Neural progenitor cell (in vitro differentiated cells): ENCODE results near the gene C12orf42.

Experiments
- CTCF ChIP-seq: fragments of 200-600 bp; sonication (generic); IDR thresholded peaks from 2 replicates; pipeline ENCODE4 v1.5.1; 2017; ENCODE audit warnings: antibody characterized with exemption, mild to moderate bottlenecking
- EZH2 ChIP-seq: fragments of 200-600 bp; sonication (generic); IDR thresholded peaks from 2 replicates; pipeline ENCODE4 v1.6.1; 2017; ENCODE audit warnings: antibody characterized with exemption, mild to moderate bottlenecking, moderate library complexity

- TF ChIP-seq CTCF = no peak
- TF ChIP-seq EZH2 = no peak
Measured at GRCh38 chr12:103317220-103317619, 178.5 kb downstream of the C12orf42 start.
